ENCODE data around the gene ADCK1. TPM values are rescaled to one million over a fixed set of nuclear protein-coding genes. Genes with fewer than 3 reads are reported as not detected.
"Not testable (repeated sequence)": the region's sequence is repeated elsewhere in the genome, so short reads cannot be mapped to it uniquely, and the experiment has no call there.

ADCK1 gene
- total RNA-seq, 2 experiments from 2014 or later = 7.5 to 9.6 TPM

DNA sequence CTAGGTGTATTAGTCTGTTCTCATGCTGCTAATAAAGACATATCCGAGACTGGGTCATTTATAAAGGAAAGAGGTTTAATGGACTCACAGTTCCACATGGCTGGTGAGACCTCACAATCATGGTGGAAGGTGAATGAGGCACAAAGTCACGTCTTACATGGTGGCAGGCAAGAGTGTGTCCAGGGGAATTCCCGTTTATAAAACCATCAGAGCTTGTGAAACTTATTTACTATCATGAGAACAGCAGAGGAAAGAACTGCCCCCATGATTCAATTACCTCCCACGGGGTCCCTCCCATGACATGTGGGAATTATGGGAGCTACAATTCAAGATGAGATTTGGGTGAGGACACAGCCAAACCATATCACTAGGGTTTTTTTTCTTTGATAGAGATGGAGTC lies 25.9 kb upstream of the ADCK1 start:
- H3K4me3 ChIP-seq (ENCODE audit: low read depth, low read length, poor library complexity, severe bottlenecking); intact Hi-C loops (cut with micrococcal nuclease; ENCODE audit: unreplicated experiment); CTCF ChIA-PET (ENCODE audit: unreplicated experiment); H3K79me2 ChIP-seq (ENCODE audit: insufficient read depth, low read depth, low read length); H3K9me3 ChIP-seq (ENCODE audit: low read length); H4K20me1 ChIP-seq (ENCODE audit: insufficient read depth, low read length); H2AFZ ChIP-seq (ENCODE audit: low read length); H3K4me1 ChIP-seq (ENCODE audit: insufficient read depth, low read length, poor library complexity, severe bottlenecking); BruUV-seq (replicated peaks); H3K4me2 ChIP-seq (ENCODE audit: low read length); POLR2A ChIA-PET; H3K9me2 ChIP-seq (ENCODE audit: insufficient read depth, low read length); DNase-seq (ENCODE audit: low spot score); H3K27ac ChIP-seq (ENCODE audit: low read depth, low read length, poor library complexity, severe bottlenecking); H3K36me3 ChIP-seq (ENCODE audit: insufficient read depth, low read length): not testable (repeated sequence)

DNA sequence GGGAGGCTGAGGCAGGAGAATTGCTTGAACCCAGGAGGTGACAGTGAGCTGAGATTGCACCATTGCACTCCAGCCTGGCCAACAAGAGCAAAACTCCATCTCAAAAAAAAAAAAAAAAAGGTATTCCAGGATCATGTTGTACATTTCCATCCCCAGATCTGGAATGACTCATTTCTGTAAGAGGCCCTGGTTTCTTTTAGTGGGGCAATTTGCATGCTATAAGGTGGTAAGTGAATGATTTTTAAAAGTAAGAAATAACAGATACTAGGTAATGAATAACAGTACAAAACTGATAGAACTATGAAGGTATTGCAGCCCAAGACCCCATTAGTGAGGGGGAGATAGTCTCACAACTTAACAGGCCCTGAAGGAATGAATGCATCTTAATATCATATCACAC lies 17.7 kb upstream of the ADCK1 start:
- ChIA-PET POLR2A (interaction anchor here (0.6 to 0.9 kb wide), 2 partner anchors 14 to 15 kb away, joined by 3 to 6 read pairs; no protein-coding TSS in a partner anchor), CTCF (ENCODE audit: unreplicated experiment) (no interaction called here)
- Histone ChIP-seq H3K9me2 (ENCODE audit: insufficient read depth, low read length) (no peaks in the 10 kb centered on the region), H3K9me3 (ENCODE audit: low read length) (no peaks in the 10 kb centered on the region), H3K27ac (ENCODE audit: low read depth, low read length, poor library complexity, severe bottlenecking) (no peak overlapping the region), H2AFZ (ENCODE audit: low read length) (no peak overlapping the region), H3K4me1 (ENCODE audit: insufficient read depth, low read length, poor library complexity, severe bottlenecking) (no peaks in the 10 kb centered on the region), H3K4me2 (ENCODE audit: low read length) (no peak overlapping the region), H4K20me1 (ENCODE audit: insufficient read depth, low read length) (no peaks in the 10 kb centered on the region), H3K36me3 (ENCODE audit: insufficient read depth, low read length) (no peaks in the 10 kb centered on the region), H3K4me3 (ENCODE audit: low read depth, low read length, poor library complexity, severe bottlenecking) (no peak overlapping the region), H3K79me2 (ENCODE audit: insufficient read depth, low read depth, low read length) (no peaks in the 10 kb centered on the region)
- DNase-seq (ENCODE audit: low spot score) = no peak
- TF ChIP-seq, protein P1, sequence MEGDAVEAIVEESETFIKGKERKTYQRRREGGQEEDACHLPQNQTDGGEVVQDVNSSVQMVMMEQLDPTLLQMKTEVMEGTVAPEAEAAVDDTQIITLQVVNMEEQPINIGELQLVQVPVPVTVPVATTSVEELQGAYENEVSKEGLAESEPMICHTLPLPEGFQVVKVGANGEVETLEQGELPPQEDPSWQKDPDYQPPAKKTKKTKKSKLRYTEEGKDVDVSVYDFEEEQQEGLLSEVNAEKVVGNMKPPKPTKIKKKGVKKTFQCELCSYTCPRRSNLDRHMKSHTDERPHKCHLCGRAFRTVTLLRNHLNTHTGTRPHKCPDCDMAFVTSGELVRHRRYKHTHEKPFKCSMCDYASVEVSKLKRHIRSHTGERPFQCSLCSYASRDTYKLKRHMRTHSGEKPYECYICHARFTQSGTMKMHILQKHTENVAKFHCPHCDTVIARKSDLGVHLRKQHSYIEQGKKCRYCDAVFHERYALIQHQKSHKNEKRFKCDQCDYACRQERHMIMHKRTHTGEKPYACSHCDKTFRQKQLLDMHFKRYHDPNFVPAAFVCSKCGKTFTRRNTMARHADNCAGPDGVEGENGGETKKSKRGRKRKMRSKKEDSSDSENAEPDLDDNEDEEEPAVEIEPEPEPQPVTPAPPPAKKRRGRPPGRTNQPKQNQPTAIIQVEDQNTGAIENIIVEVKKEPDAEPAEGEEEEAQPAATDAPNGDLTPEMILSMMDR (conservative IDR thresholded peaks at IDR 0.05; ENCODE audit: low read length) = no peak
- no peak for TF ChIP-seq EZH2phosphoT487 (IDR thresholded peaks at IDR 0.05; ENCODE audit: borderline replicate concordance, low read depth, low read length)
- no TSS peak for BruUV-seq (replicated peaks)
- intact Hi-C loops (cut with micrococcal nuclease; ENCODE audit: unreplicated experiment) = no loop called here

- DNase-seq (ENCODE audit: low spot score) = no peak
- no peak overlapping the region for H3K27ac ChIP-seq (ENCODE audit: low read depth, low read length, poor library complexity, severe bottlenecking)
- H3K9me3 ChIP-seq (ENCODE audit: low read length) = no peaks in the 10 kb centered on the region
- H3K4me3 ChIP-seq (ENCODE audit: low read depth, low read length, poor library complexity, severe bottlenecking) = no peak overlapping the region
- H2AFZ ChIP-seq (ENCODE audit: low read length) = no peak overlapping the region
- H3K4me2 ChIP-seq (ENCODE audit: low read length) = no peak overlapping the region
- TF ChIP-seq, protein P1 (conservative IDR thresholded peaks at IDR 0.05; ENCODE audit: low read length) = no peak
- no peak for TF ChIP-seq EZH2phosphoT487 (IDR thresholded peaks at IDR 0.05; ENCODE audit: borderline replicate concordance, low read depth, low read length)
- ChIA-PET CTCF (ENCODE audit: unreplicated experiment) (no interaction called here), POLR2A (interaction anchor here (1.0 to 1.2 kb wide), 2 partner anchors 10 to 28 kb away, joined by 3 read pairs; no protein-coding TSS in a partner anchor)
- H4K20me1 ChIP-seq (ENCODE audit: insufficient read depth, low read length) = no peaks in the 10 kb centered on the region
- H3K36me3 ChIP-seq (ENCODE audit: insufficient read depth, low read length) = no peaks in the 10 kb centered on the region
- H3K9me2 ChIP-seq (ENCODE audit: insufficient read depth, low read length) = no peaks in the 10 kb centered on the region
- intact Hi-C loops (cut with micrococcal nuclease; ENCODE audit: unreplicated experiment) = no loop called here
- no TSS peak for BruUV-seq (replicated peaks)
- no peaks in the 10 kb centered on the region for H3K4me1 ChIP-seq (ENCODE audit: insufficient read depth, low read length, poor library complexity, severe bottlenecking)
- H3K79me2 ChIP-seq (ENCODE audit: insufficient read depth, low read depth, low read length) = no peaks in the 10 kb centered on the region
Observed at GRCh38 chr14:77786148-77786547, 13.8 kb upstream of the ADCK1 start.
